BJ (cell line): ENCODE results near the gene RAD21L1. TPM values are rescaled to one million over a fixed set of nuclear protein-coding genes. Genes with fewer than 3 reads are reported as not detected.

Experiments
- CTCF ChIA-PET: fragments of 350-600 bp; formaldehyde crosslinking; extraction: SDS; loops from one replicate; lab custom pipeline; 2021; ENCODE audit warnings: antibody characterized with exemption, inconsistent platforms; lab: Yijun Ruan, JAX
- POLR2A ChIA-PET: fragments of 300-600 bp; sonication (Branson Sonifier 250); formaldehyde crosslinking; extraction: SDS; loops from one replicate; lab custom pipeline; 2021; ENCODE audit warnings: antibody characterized with exemption; lab: Charles Lee
- DNase-seq: peaks from one replicate; pipeline ENCODE4 v3.0.0-alpha.2; 2011; ENCODE audit warnings: low read depth
- H3K27me3 ChIP-seq: 2 replicates; pipeline ENCODE4 v1.6.0; 2011; ENCODE audit warnings: low read length; ENCODE audit not compliant: control insufficient read depth, insufficient read depth
- H3K36me3 ChIP-seq: 2 replicates; pipeline ENCODE4 v1.5.1; 2011; ENCODE audit warnings: low read length; ENCODE audit not compliant: control insufficient read depth, insufficient read depth
- H3K4me3 ChIP-seq: 2 replicates; pipeline ENCODE4 v1.5.1; 2011; ENCODE audit warnings: low read depth, mild to moderate bottlenecking, control low read depth, low read length
- CTCF ChIP-seq: IDR thresholded peaks from 2 replicates; pipeline ENCODE4 v1.5.1; 2011; ENCODE audit warnings: low read depth, mild to moderate bottlenecking, control low read depth, inconsistent platforms, low read length, moderate library complexity; ENCODE audit not compliant: insufficient read depth
- polyA plus RNA-seq: library from polyadenylated mRNA; depleted of rRNA; stranded (reverse); fragments of >200 nt; gene quantifications from 2 replicates; pipeline ENCODE4 v1.2.3, GENCODE V29; 2011

RAD21L1 gene
- polyA plus RNA-seq, 1 experiment = 0.06 TPM

DNA sequence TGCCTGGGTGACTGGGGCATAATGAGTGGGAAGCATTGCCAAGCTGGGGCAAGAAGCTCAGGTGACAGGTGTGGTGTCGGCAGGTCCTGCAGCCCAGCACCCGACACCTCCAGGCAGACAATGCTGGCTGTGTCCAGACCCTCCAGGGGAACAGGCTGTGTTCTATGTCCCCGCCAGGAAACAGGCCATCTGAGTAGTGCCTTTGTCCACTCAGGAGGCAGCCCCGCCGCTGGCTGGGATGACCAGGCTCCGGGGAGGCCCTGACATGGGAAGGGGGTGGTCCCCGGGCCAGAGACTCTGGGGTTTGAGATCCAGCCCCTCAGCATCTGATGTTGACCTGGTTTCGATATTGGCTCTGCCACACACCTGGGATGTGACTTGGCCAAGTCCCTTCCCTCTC lies 68.7 kb downstream of the RAD21L1 start:
- no peak for TF ChIP-seq CTCF
- CTCF ChIA-PET = interaction anchor here (0.7 kb wide), 1 partner anchor 209 kb away, joined by 3 read pairs; no protein-coding TSS in a partner anchor
- DNase-seq = no peak
- POLR2A ChIA-PET = no interaction called here
- Histone ChIP-seq H3K27me3 (no peaks in the 10 kb centered on the region), H3K4me3 (no peak overlapping the region), H3K36me3 (no peaks in the 10 kb centered on the region; the same call in 1 of the 2 replicates)

DNA sequence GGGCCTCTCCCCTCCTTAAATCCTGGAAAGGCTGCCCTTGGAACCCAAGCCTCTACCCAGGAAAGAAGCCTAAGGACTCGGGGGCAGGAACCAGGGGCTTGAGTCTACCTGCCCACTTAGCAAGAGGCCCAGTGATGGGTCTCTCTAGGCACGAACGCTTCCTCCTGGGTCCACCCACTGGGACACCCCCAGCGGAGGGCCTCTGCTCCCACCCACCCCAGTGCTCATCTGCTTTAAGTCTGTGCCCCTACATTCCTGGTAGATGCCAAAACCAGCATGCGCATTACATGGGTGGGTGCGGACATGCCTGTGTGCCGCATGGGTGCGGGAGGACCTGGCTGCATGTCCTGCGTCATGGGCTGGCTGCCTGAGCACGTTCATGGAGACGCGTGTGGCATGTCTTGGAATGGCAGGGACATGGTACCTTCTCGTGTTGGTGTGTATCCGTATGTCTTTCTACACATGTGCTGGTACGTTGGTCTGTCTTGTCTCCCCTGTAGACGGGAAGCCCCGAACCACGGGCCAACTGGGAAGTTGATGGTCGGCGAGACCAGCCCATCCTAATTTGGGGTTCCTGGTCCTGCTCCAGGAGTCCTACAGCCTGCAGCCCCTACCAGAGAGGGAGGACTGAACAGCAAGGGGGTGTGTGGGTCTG lies 69.6 kb downstream of the RAD21L1 start:
- Histone ChIP-seq H3K36me3 (no peaks in the 10 kb centered on the region; the same call in 1 of the 2 replicates), H3K27me3 (no peaks in the 10 kb centered on the region), H3K4me3 (no peak overlapping the region)
- DNase-seq = no peak
- TF ChIP-seq CTCF = no peak
- POLR2A ChIA-PET = no interaction called here
- CTCF ChIA-PET = no interaction called here

GRCh38 chr20:1296117-1296610 lies 70.3 kb downstream of the RAD21L1 start:
- H3K27me3 ChIP-seq = no peaks in the 10 kb centered on the region
- no peak for TF ChIP-seq CTCF
- H3K4me3 ChIP-seq = no peak overlapping the region
- ChIA-PET CTCF (no interaction called here), POLR2A (no interaction called here)
- no peaks in the 10 kb centered on the region; the same call in 1 of the 2 replicates for H3K36me3 ChIP-seq
- no peak for DNase-seq

DNA sequence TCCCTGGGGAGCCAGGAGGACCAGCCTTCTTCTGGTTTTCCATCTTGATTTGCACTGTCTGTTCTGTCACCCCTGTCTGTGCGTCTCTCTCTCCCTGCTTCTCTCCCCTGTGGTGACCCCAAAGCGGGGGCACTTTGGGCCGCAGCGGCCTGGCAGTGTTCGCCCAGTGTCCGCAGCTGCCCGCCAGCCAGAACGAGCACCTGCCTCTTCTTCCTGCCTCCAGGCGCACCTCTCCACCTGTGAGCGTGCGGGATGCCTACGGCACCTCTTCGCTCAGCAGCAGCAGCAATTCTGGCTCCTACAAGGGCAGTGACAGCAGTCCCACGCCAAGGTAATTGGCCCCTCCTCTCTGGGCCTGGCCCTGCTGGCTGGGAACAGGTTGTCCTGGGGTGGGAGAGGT lies 71.1 kb downstream of the RAD21L1 start:
- CTCF ChIA-PET = interaction anchor here (1.2 kb wide), 1 partner anchor 10 kb away, joined by 3 read pairs; no protein-coding TSS in a partner anchor
- POLR2A ChIA-PET = no interaction called here
- no peak overlapping the region for H3K4me3 ChIP-seq
- no peaks in the 10 kb centered on the region for H3K27me3 ChIP-seq
- no peaks in the 10 kb centered on the region; the same call in 1 of the 2 replicates for H3K36me3 ChIP-seq
- TF ChIP-seq CTCF = no peak
- no peak for DNase-seq

DNA sequence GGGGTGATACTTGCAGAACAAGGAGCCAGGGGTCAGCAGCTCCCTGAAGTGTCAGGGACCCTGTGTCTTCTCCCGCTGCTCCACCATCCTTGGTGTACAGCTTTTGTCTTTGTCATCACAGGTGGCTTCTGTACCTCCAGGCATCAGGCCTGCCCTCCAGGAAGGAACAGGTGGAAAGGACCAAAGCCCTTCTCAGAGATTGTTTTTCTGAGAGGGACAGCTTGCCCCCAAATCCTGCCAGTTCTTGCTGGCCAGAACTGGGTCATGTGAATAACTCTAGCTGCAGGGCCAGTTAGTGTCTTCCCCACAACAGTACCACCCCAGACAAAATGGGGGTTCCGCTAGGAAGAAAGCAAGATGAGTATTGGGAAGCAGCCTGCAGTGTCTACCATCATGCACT lies 71.6 kb downstream of the RAD21L1 start:
- ChIA-PET CTCF (interaction anchor here (1.2 kb wide), 1 partner anchor 10 kb away, joined by 3 read pairs; no protein-coding TSS in a partner anchor), POLR2A (no interaction called here)
- Histone ChIP-seq H3K27me3 (no peaks in the 10 kb centered on the region), H3K4me3 (no peak overlapping the region), H3K36me3 (no peaks in the 10 kb centered on the region; the same call in 1 of the 2 replicates)
- DNase-seq = no peak
- TF ChIP-seq CTCF = no peak
